ENCODE measurements around the gene OR2W3.

Gene OR2W3

DNA sequence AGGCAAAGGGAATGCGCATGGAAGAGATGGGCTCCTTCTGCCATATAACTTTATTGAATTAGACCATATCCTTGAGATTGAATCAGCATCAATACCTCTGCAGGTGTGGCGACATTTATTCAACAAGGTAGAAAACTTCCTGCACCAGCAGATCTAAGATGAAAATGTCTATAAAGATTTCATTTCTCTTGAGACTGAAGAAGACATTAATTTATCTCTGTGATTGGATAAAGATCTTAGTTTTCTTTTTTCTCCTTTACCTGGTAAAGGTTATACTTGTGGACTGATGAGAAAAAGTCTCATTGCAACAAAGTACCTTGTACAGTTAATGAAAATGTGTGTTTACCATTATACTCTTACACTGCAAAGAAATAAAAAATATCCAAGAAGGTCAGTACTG lies 24.6 kb downstream of the OR2W3 start, which contains the start of gene OR2T8:
OR2T8 (plus strand) TSS at position 301 of the 400 bp plus-strand sequence. CDS start 766 bp downstream, outside the sequence.
- Mint-ChIP-seq H3K27me3 (ENCODE audit: low read depth) (no peaks in the 10 kb centered on the region), H3K9me3 (peaks cover 18% of the 10 kb centered on the region), H3K36me3 (ENCODE audit: low read depth) (no peaks in the 10 kb centered on the region), H3K4me3 (no peak within 1 kb of the TSS), H3K4me1 (no peaks in the 10 kb centered on the region), H3K27ac (no peak within 1 kb of the TSS)
- TF ChIP-seq, protein P1, sequence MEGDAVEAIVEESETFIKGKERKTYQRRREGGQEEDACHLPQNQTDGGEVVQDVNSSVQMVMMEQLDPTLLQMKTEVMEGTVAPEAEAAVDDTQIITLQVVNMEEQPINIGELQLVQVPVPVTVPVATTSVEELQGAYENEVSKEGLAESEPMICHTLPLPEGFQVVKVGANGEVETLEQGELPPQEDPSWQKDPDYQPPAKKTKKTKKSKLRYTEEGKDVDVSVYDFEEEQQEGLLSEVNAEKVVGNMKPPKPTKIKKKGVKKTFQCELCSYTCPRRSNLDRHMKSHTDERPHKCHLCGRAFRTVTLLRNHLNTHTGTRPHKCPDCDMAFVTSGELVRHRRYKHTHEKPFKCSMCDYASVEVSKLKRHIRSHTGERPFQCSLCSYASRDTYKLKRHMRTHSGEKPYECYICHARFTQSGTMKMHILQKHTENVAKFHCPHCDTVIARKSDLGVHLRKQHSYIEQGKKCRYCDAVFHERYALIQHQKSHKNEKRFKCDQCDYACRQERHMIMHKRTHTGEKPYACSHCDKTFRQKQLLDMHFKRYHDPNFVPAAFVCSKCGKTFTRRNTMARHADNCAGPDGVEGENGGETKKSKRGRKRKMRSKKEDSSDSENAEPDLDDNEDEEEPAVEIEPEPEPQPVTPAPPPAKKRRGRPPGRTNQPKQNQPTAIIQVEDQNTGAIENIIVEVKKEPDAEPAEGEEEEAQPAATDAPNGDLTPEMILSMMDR (IDR thresholded peaks at IDR 0.05; ENCODE audit: unreplicated experiment in 3 of 3): no peak

DNA sequence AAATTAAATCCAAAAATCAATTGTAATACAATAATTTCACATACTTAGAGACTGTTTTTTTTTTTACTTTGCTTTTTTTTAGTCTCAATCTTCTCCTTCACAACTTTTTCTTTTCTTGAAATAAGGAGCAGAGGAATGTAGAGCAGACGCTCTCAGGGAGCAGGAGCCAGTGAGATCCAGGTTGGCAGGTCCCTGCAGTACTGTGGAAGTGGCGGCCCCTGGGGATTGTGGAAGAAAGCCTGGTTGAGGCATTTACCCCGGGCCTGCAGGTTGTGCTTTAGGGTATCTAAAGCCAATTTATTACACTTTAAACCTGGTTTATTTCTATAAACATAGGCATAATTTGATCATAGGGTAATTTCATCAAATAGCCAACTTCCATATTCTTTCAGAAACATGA lies 28.6 kb downstream of the OR2W3 start:
- Mint-ChIP-seq H3K36me3 (ENCODE audit: low read depth) (no peaks in the 10 kb centered on the region), H3K4me3 (no peak overlapping the region), H3K9me3 (peaks cover 18% of the 10 kb centered on the region), H3K27me3 (ENCODE audit: low read depth) (no peaks in the 10 kb centered on the region), H3K27ac (no peak overlapping the region), H3K4me1 (no peaks in the 10 kb centered on the region)
- TF ChIP-seq, protein P1 (IDR thresholded peaks at IDR 0.05; ENCODE audit: unreplicated experiment in 3 of 3): no peak

DNA sequence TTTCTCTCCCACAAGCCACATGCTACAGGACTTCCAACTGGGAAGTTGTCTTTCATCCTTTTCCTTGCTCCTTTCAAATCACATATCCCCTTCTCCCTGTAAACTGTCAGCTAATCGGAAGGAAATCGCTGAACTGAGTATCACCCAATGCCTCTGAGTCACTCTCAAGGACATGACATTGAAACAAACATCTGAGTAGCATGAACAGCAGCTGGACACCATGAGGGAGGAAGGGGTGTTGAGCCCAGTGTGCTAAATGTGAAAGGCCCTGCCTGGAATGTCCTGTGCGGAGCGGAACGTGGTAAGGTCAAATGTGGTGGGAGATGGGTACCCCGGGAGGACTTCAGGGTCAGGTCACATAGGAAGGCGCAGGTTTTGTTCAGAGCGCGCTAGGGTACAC lies 29.5 kb downstream of the OR2W3 start, which contains the start of gene OR2AJ1:
OR2AJ1 (plus strand) TSS at position 22 of the 400 bp plus-strand sequence. CDS start 8,880 bp downstream, outside the sequence.
- no peak within 1 kb of the TSS for H3K27ac Mint-ChIP-seq
- TF ChIP-seq, protein P1 (IDR thresholded peaks at IDR 0.05; ENCODE audit: unreplicated experiment in 3 of 3): no peak
- no peaks in the 10 kb centered on the region for H3K36me3 Mint-ChIP-seq (ENCODE audit: low read depth)
- H3K27me3 Mint-ChIP-seq (ENCODE audit: low read depth): no peaks in the 10 kb centered on the region
- no peak within 1 kb of the TSS for H3K4me3 Mint-ChIP-seq
- H3K4me1 Mint-ChIP-seq: no peaks in the 10 kb centered on the region
- H3K9me3 Mint-ChIP-seq: peaks cover 19% of the 10 kb centered on the region

DNA sequence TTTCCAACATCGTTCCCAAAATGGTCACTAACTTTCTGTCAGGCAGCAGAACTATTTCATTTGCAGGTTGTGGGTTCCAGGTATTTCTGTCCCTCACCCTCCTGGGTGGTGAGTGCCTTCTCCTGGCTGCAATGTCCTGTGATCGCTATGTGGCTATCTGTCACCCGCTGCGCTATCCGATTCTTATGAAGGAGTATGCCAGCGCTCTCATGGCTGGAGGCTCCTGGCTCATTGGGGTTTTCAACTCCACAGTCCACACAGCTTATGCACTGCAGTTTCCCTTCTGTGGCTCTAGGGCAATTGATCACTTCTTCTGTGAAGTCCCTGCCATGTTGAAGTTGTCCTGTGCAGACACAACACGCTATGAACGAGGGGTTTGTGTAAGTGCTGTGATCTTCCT lies 38.6 kb downstream of the OR2W3 start:
- peaks cover 7% of the 10 kb centered on the region for H3K27me3 Mint-ChIP-seq (ENCODE audit: low read depth)
- no peaks in the 10 kb centered on the region for H3K4me1 Mint-ChIP-seq
- TF ChIP-seq, protein P1 (IDR thresholded peaks at IDR 0.05; ENCODE audit: unreplicated experiment in 3 of 3): no peak
- no peak overlapping the region for H3K4me3 Mint-ChIP-seq
- H3K9me3 Mint-ChIP-seq: peaks cover 17% of the 10 kb centered on the region
- H3K36me3 Mint-ChIP-seq (ENCODE audit: low read depth): no peaks in the 10 kb centered on the region
- H3K27ac Mint-ChIP-seq: no peak overlapping the region

DNA sequence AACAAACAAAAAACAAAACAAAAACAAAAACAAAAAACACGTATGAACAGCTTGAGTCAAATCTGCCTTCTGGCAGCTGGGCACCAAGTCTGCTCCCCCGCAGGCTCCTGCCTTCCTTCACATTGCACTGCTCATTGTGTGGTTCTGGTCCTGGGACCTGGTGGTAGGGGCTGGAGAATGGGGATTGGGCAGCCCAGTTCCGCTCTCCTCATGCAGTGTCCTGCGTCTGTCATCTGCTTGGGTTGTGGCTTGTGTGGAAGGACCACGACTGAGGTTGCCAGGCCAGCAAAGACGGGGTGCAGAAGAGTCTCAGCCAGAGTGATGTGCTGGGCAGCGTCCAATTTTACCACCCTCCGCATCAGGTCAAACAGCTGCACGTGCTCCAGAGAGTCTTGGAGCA lies 40.4 kb downstream of the OR2W3 start:
- H3K27ac Mint-ChIP-seq: no peak overlapping the region

DNA sequence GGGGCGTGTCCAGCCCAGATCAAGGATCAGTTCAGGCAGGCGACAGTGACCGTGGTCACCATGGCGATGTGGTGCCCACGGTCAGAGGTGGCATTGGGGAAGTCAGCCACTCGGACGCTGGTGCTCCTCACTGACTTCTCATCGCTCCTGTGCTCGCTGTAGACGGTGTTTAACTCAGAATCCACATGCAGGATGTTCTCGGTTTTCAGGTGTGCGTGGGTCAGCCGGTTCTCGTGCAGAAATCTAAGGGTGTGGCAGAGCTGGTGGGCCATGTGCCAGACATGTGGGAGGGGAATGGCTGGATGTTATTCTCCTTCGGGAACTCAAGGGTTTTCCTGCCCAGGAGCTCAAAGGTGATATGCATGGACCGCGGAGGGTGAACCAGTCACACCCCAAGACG lies 41.0 kb downstream of the OR2W3 start:
- H3K9me3 Mint-ChIP-seq: peaks cover 18% of the 10 kb centered on the region
- no peak overlapping the region for H3K4me3 Mint-ChIP-seq
- H3K27me3 Mint-ChIP-seq (ENCODE audit: low read depth): peaks cover 7% of the 10 kb centered on the region
- H3K36me3 Mint-ChIP-seq (ENCODE audit: low read depth): no peaks in the 10 kb centered on the region
- TF ChIP-seq, protein P1 (IDR thresholded peaks at IDR 0.05; ENCODE audit: unreplicated experiment in 3 of 3): no peak
- H3K4me1 Mint-ChIP-seq: no peaks in the 10 kb centered on the region
- no peak overlapping the region for H3K27ac Mint-ChIP-seq

More for the DNA sequence above, 40.4 kb downstream of the OR2W3 start:
- H3K27me3 Mint-ChIP-seq (ENCODE audit: low read depth): peaks cover 7% of the 10 kb centered on the region
- no peaks in the 10 kb centered on the region for H3K4me1 Mint-ChIP-seq
- TF ChIP-seq, protein P1 (IDR thresholded peaks at IDR 0.05; ENCODE audit: unreplicated experiment in 3 of 3): no peak
- H3K4me3 Mint-ChIP-seq: no peak overlapping the region
- peaks cover 13% of the 10 kb centered on the region for H3K9me3 Mint-ChIP-seq
- no peaks in the 10 kb centered on the region for H3K36me3 Mint-ChIP-seq (ENCODE audit: low read depth)

Measured in nephron (organoid).